Smooth muscle cell of the brain vasculature (primary cell): ENCODE results near the gene MTIF3.

Experiments used
- DNase-seq: peaks from one replicate; pipeline ENCODE4 v3.0.0-alpha.2; 2012; ENCODE audit warnings: low read depth, low spot score

Gene MTIF3

GRCh38 chr13:27455331-27455855 is 5.0 kb upstream of the MTIF3 start:
- DNase-seq, result no peak

- DNase-seq, result no peak
These were observed 632 bp upstream of the MTIF3 start for GRCh38 chr13:27450921-27451471.

GRCh38 chr13:27449081-27449603 is 1.2 kb downstream of the MTIF3 start:
- DNase-seq, result no peak

GRCh38 chr13:27448308-27448707 is 2.1 kb downstream of the MTIF3 start:
- no peak for DNase-seq

GRCh38 chr13:27446986-27447583 is 3.3 kb downstream of the MTIF3 start:
- DNase-seq, result no peak

GRCh38 chr13:27442797-27443196 is 7.6 kb downstream of the MTIF3 start:
- DNase-seq, result no peak

- no peak for DNase-seq
These were observed 8.2 kb downstream of the MTIF3 start for GRCh38 chr13:27442071-27442647.

- no peak for DNase-seq
These were observed 10.0 kb downstream of the MTIF3 start for GRCh38 chr13:27440408-27440807.

GRCh38 chr13:27437126-27437525 is 13.2 kb downstream of the MTIF3 start:
- DNase-seq, result no peak

GRCh38 chr13:27432611-27433210 is 17.7 kb downstream of the MTIF3 start:
- no peak for DNase-seq

GRCh38 chr13:27432180-27432579 is 18.2 kb downstream of the MTIF3 start:
- DNase-seq, result no peak

- no peak for DNase-seq
These were observed 22.2 kb downstream of the MTIF3 start for GRCh38 chr13:27428160-27428559.

GRCh38 chr13:27427641-27428040 is 22.7 kb downstream of the MTIF3 start:
- no peak for DNase-seq

- no peak for DNase-seq
These were observed 24.3 kb downstream of the MTIF3 start for GRCh38 chr13:27425918-27426630.

GRCh38 chr13:27425158-27425917 is 25.0 kb downstream of the MTIF3 start:
- no peak for DNase-seq

GRCh38 chr13:27424246-27425157 is 25.9 kb downstream of the MTIF3 start, which contains the start of gene GTF3A:
Gene GTF3A (plus strand): TSS chr13:27424619.
- peak; percentile 57 for DNase-seq

GRCh38 chr13:27423333-27423732 is 27.0 kb downstream of the MTIF3 start:
- DNase-seq, result no peak

GRCh38 chr13:27421101-27421871 is 29.1 kb downstream of the MTIF3 start:
- no peak for DNase-seq

GRCh38 chr13:27419328-27419727 is 31.0 kb downstream of the MTIF3 start:
- DNase-seq, result no peak
